ENCODE results near the gene MBNL2.

MBNL2 gene

GRCh38 chr13:97278435-97279411, 56.6 kb downstream of the MBNL2 start:
- no peak for TF ChIP-seq NFIC (IDR thresholded peaks at IDR 0.05)
- no peak for TF ChIP-seq ZBTB7A (IDR thresholded peaks at IDR 0.05; ENCODE audit: low read depth)
- TF ChIP-seq USF1 (IDR thresholded peaks at IDR 0.05), result no peak
- no peak for TF ChIP-seq TAF1 (IDR thresholded peaks at IDR 0.05; ENCODE audit: low read depth)
- TF ChIP-seq RAD21 (IDR thresholded peaks at IDR 0.05; ENCODE audit: low read depth), result no peak
- TF ChIP-seq CREB1 (IDR thresholded peaks at IDR 0.05; ENCODE audit: low read depth), result no peak
- no peak for TF ChIP-seq CEBPB (IDR thresholded peaks at IDR 0.05)
- TF ChIP-seq TCF12 (IDR thresholded peaks at IDR 0.05; ENCODE audit: low read depth), result no peak
- TF ChIP-seq REST (IDR thresholded peaks at IDR 0.05; ENCODE audit: low read depth), result no peak
- TF ChIP-seq TEAD4 (IDR thresholded peaks at IDR 0.05), result no peak
- no peak for TF ChIP-seq MAX (IDR thresholded peaks at IDR 0.05)
- TF ChIP-seq EP300 (IDR thresholded peaks at IDR 0.05; ENCODE audit: borderline replicate concordance), result no peak
- no peak for TF ChIP-seq EGR1 (IDR thresholded peaks at IDR 0.05)
- no peak for TF ChIP-seq FOXM1 (IDR thresholded peaks at IDR 0.05; ENCODE audit: borderline replicate concordance, low read depth)

- TF ChIP-seq FOXM1 (IDR thresholded peaks at IDR 0.05; ENCODE audit: borderline replicate concordance, low read depth), result no peak
- TF ChIP-seq USF1 (IDR thresholded peaks at IDR 0.05), result no peak
- TF ChIP-seq EP300 (IDR thresholded peaks at IDR 0.05; ENCODE audit: borderline replicate concordance), result no peak
- TF ChIP-seq TEAD4 (IDR thresholded peaks at IDR 0.05), result no peak
- no peak for TF ChIP-seq CREB1 (IDR thresholded peaks at IDR 0.05; ENCODE audit: low read depth)
- TF ChIP-seq TCF12 (IDR thresholded peaks at IDR 0.05; ENCODE audit: low read depth), result no peak
- no peak for TF ChIP-seq CEBPB (IDR thresholded peaks at IDR 0.05)
- TF ChIP-seq ZBTB7A (IDR thresholded peaks at IDR 0.05; ENCODE audit: low read depth), result no peak
- TF ChIP-seq RAD21 (IDR thresholded peaks at IDR 0.05; ENCODE audit: low read depth), result no peak
- no peak for TF ChIP-seq TAF1 (IDR thresholded peaks at IDR 0.05; ENCODE audit: low read depth)
- TF ChIP-seq MAX (IDR thresholded peaks at IDR 0.05), result no peak
- TF ChIP-seq YY1 (IDR thresholded peaks at IDR 0.05; ENCODE audit: low read depth), result no peak
- no peak for TF ChIP-seq NFIC (IDR thresholded peaks at IDR 0.05)
- TF ChIP-seq EGR1 (IDR thresholded peaks at IDR 0.05), result no peak
- TF ChIP-seq REST (IDR thresholded peaks at IDR 0.05; ENCODE audit: low read depth), result no peak
These were observed 57.8 kb downstream of the MBNL2 start for GRCh38 chr13:97279913-97280312.

GRCh38 chr13:97280478-97280877, 58.3 kb downstream of the MBNL2 start:
- TF ChIP-seq CREB1 (IDR thresholded peaks at IDR 0.05; ENCODE audit: low read depth), result no peak
- no peak for TF ChIP-seq MAX (IDR thresholded peaks at IDR 0.05)
- no peak for TF ChIP-seq RAD21 (IDR thresholded peaks at IDR 0.05; ENCODE audit: low read depth)
- TF ChIP-seq REST (IDR thresholded peaks at IDR 0.05; ENCODE audit: low read depth), result no peak
- no peak for TF ChIP-seq CEBPB (IDR thresholded peaks at IDR 0.05)
- no peak for TF ChIP-seq ZBTB7A (IDR thresholded peaks at IDR 0.05; ENCODE audit: low read depth)
- TF ChIP-seq TAF1 (IDR thresholded peaks at IDR 0.05; ENCODE audit: low read depth), result no peak
- TF ChIP-seq NFIC (IDR thresholded peaks at IDR 0.05), result no peak
- no peak for TF ChIP-seq YY1 (IDR thresholded peaks at IDR 0.05; ENCODE audit: low read depth)
- no peak for TF ChIP-seq EP300 (IDR thresholded peaks at IDR 0.05; ENCODE audit: borderline replicate concordance)
- TF ChIP-seq TEAD4 (IDR thresholded peaks at IDR 0.05), result no peak
- TF ChIP-seq FOXM1 (IDR thresholded peaks at IDR 0.05; ENCODE audit: borderline replicate concordance, low read depth), result no peak
- no peak for TF ChIP-seq TCF12 (IDR thresholded peaks at IDR 0.05; ENCODE audit: low read depth)
- no peak for TF ChIP-seq USF1 (IDR thresholded peaks at IDR 0.05)
- no peak for TF ChIP-seq EGR1 (IDR thresholded peaks at IDR 0.05)
